ENCODE results near the gene CAMKK1. TPM values are rescaled to one million over a fixed set of nuclear protein-coding genes. Genes with fewer than 3 reads are reported as not detected.
A peak's percentile ranks its signal among the peaks of the same experiment; 100 is the strongest.

The CAMKK1 gene
- total and polyA plus RNA-seq, 2 donors from 2014 or later: 2.6 to 6.0 TPM

DNA sequence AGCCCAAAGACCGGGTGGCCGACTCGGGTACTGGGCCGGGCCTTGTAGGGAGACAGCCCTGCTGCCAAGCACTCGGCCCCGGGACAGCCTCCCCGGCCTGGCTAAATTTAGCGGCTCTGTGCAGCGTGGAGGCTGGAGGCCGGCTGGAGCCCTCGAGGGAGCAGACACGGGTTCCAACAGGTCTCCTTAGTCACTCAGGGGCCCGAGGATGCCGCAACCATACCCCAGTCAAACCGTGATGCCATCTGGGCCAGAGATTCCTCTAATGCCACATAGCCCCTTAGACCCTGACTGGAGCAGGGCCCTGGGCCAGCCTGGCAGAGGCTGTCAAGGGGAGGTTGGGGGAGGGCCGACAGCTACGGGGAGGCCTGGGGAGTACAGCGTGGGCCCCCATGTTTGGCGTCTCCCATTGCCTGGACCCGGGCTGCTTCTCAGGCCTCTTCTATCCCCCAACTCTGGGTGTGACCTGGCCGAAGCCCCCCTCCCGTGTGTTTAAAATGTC lies 26.3 kb upstream of the CAMKK1 start:
- H3K27me3 ChIP-seq (ENCODE audit: control insufficient read depth, insufficient read depth, low read length): no peaks in the 10 kb centered on the region
- intact Hi-C loops (cut with DNase I): no loop called here
- H3K9ac ChIP-seq (ENCODE audit: low read length in 3 of 3): no peak overlapping the region
- FAIRE-seq (no peak), DNase-seq (peak in 1 of 5 donors; percentile 84)
- H3K36me3 ChIP-seq (ENCODE audit: control insufficient read depth in 2 of 3, insufficient read depth in 3 of 3, low read length in 3 of 3): no peaks in the 10 kb centered on the region
- no peaks in the 10 kb centered on the region for H3K9me3 ChIP-seq (ENCODE audit: control insufficient read depth in 2 of 3, insufficient read depth in 1 of 3, low read length in 3 of 3)
- no peak overlapping the region for H3K4me3 ChIP-seq (ENCODE audit: low read length in 3 of 3)
- peaks cover 0 to 5% (median 0%) of the 10 kb centered on the region in 3 donors for H3K4me1 ChIP-seq (ENCODE audit: control insufficient read depth in 2 of 3, insufficient read depth in 2 of 3, low read depth in 1 of 3, low read length in 3 of 3)
- TF ChIP-seq, protein P1, sequence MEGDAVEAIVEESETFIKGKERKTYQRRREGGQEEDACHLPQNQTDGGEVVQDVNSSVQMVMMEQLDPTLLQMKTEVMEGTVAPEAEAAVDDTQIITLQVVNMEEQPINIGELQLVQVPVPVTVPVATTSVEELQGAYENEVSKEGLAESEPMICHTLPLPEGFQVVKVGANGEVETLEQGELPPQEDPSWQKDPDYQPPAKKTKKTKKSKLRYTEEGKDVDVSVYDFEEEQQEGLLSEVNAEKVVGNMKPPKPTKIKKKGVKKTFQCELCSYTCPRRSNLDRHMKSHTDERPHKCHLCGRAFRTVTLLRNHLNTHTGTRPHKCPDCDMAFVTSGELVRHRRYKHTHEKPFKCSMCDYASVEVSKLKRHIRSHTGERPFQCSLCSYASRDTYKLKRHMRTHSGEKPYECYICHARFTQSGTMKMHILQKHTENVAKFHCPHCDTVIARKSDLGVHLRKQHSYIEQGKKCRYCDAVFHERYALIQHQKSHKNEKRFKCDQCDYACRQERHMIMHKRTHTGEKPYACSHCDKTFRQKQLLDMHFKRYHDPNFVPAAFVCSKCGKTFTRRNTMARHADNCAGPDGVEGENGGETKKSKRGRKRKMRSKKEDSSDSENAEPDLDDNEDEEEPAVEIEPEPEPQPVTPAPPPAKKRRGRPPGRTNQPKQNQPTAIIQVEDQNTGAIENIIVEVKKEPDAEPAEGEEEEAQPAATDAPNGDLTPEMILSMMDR (IDR thresholded peaks at IDR 0.05; ENCODE audit: borderline replicate concordance, extremely low read depth, insufficient read depth): no peak
- H3K27ac ChIP-seq (ENCODE audit: low read depth in 2 of 2, low read length in 2 of 2): no peak overlapping the region

DNA sequence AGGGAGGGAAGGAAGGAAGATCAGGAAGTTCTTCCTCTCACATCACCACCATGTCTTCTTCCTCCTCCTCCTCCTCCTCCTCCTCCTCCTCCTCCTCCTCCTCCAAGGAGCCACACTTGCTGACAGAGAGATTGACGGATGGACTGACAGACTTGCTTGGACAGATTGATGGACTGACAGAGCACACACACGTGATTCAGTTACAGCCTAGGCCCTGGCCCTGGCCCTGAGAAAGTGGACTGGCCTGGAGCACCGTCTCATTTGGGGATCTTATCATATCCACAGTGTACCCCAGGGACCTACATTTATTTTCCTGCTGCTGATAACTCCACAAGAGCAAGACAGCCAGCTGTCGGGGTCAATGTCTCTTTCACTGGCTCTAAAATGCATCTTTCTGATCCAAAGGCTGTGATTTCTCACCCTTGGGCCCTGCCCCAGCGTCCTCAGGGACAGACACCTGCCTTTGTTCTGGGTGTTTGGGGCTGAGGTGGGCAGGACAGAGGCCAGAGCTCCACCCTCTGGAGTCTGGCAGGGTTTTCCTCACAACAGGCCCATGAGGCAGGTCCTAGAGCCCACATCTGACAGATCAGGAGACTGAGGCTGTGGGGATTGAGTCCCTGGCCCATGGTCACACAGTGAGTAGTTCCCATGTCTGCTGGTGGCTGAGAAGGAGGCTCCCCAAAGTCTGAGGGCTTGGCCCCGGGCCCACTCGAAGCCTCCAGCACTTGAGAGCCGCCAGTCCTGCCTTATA lies 25.7 kb upstream of the CAMKK1 start:
- DNase-seq (no peak), FAIRE-seq (no peak)
- no peak overlapping the region for H3K4me3 ChIP-seq (ENCODE audit: low read length in 3 of 3)
- H3K4me1 ChIP-seq (ENCODE audit: control insufficient read depth in 2 of 3, insufficient read depth in 2 of 3, low read depth in 1 of 3, low read length in 3 of 3): peaks cover 0 to 7% (median 0%) of the 10 kb centered on the region in 3 donors
- intact Hi-C loops (cut with DNase I): no loop called here
- H3K9me3 ChIP-seq (ENCODE audit: control insufficient read depth in 2 of 3, insufficient read depth in 1 of 3, low read length in 3 of 3): no peaks in the 10 kb centered on the region
- H3K36me3 ChIP-seq (ENCODE audit: control insufficient read depth in 2 of 3, insufficient read depth in 3 of 3, low read length in 3 of 3): no peaks in the 10 kb centered on the region
- H3K27me3 ChIP-seq (ENCODE audit: control insufficient read depth, insufficient read depth, low read length): no peaks in the 10 kb centered on the region
- TF ChIP-seq, protein P1 (IDR thresholded peaks at IDR 0.05; ENCODE audit: borderline replicate concordance, extremely low read depth, insufficient read depth): no peak
- H3K27ac ChIP-seq (ENCODE audit: low read depth in 2 of 2, low read length in 2 of 2): peak overlapping the region in 1 of 2 donors; percentile 32
- no peak overlapping the region for H3K9ac ChIP-seq (ENCODE audit: low read length in 3 of 3)

DNA sequence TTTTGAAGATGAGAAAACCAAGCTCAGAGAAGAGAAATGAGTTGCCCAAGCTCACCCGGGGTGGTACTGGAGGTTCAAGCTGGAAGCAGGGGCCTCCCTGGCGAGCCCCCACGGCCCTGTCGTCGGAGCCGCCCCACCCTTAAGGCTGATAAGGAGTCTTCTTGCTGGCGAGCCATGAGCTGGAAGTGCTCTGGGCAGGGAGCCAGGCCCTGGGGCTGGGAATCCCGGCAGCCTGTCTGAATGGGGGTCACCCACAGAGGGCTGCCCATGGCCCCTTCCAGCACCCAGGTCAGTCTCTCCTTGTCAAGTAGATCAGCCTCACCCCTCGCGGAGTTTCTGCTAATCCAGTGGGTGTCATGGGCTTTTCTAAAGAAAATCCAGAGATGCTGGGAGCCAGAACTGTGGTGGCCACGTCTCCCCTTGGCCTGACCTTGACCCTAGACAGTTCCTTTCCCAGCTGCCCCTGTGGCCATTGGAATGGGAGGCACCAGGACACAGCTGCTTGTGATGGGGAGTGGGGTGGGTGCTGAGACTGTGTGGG lies 24.6 kb upstream of the CAMKK1 start:
- Histone ChIP-seq H3K27ac (ENCODE audit: low read depth in 2 of 2, low read length in 2 of 2) (no peak overlapping the region), H3K4me1 (ENCODE audit: control insufficient read depth in 2 of 3, insufficient read depth in 2 of 3, low read depth in 1 of 3, low read length in 3 of 3) (peaks cover 0 to 10% (median 0%) of the 10 kb centered on the region in 3 donors), H3K9ac (ENCODE audit: low read length in 3 of 3) (no peak overlapping the region), H3K27me3 (ENCODE audit: control insufficient read depth, insufficient read depth, low read length) (no peaks in the 10 kb centered on the region), H3K36me3 (ENCODE audit: control insufficient read depth in 2 of 3, insufficient read depth in 3 of 3, low read length in 3 of 3) (no peaks in the 10 kb centered on the region), H3K4me3 (ENCODE audit: low read length in 3 of 3) (no peak overlapping the region), H3K9me3 (ENCODE audit: control insufficient read depth in 2 of 3, insufficient read depth in 1 of 3, low read length in 3 of 3) (no peaks in the 10 kb centered on the region)
- DNase-seq: peak in 1 of 5 donors; percentile 92
- TF ChIP-seq, protein P1 (IDR thresholded peaks at IDR 0.05; ENCODE audit: borderline replicate concordance, extremely low read depth, insufficient read depth): no peak
- FAIRE-seq: no peak
- intact Hi-C loops (cut with DNase I): no loop called here
